HepG2 (cell line): ENCODE results near the gene MICAL3. TPM values are rescaled to one million over a fixed set of nuclear protein-coding genes. Genes with fewer than 3 reads are reported as not detected.

Experiments
- ATAC-seq: fragments of 200-7000 bp; cut with Tn5 transposase; 3 replicates; pipeline ENCODE4 v1.9.1; 2020; ENCODE audit warnings: mild to moderate bottlenecking, moderate library complexity
- BruUV-seq: library from RNA; stranded (reverse); fragments of 400-500 nt; replicated peaks from 2 replicates; lab custom pipeline; 2021; lab: Mats Ljungman, UMichigan
- CTCF ChIA-PET: fragments of 300-600 bp; formaldehyde crosslinking; extraction: SDS; loops from one replicate; lab custom pipeline; 2021; ENCODE audit warnings: low total read pairs, inconsistent platforms, low intra/inter-chr PET ratio; lab: Yijun Ruan, JAX
- POLR2A ChIA-PET: fragments of 350-600 bp; sonication (Branson Sonifier 250); formaldehyde crosslinking; loops from one replicate; lab custom pipeline; 2020; ENCODE audit warnings: antibody characterized with exemption, inconsistent platforms; lab: Yijun Ruan, JAX
- DNase-seq: peaks from one replicate; pipeline ENCODE4 v3.0.0-alpha.2; 2015; ENCODE audit warnings: low spot score
- FAIRE-seq: peaks from 3 replicates; lab custom pipeline; 2011; peaks lifted over from hg19 to GRCh38; lab: Jason Lieb, UNC
- H2AFZ ChIP-seq: one replicate; pipeline ENCODE4 v1.6.1; 2011; ENCODE audit warnings: low read length, inconsistent platforms
- H3K27ac ChIP-seq: fragments of 300-600 bp; 3 replicates; pipeline ENCODE4 v1.8.0; 2011; ENCODE audit warnings: mixed run types, mild to moderate bottlenecking, mixed read lengths, low read length, inconsistent platforms; ENCODE audit not compliant: insufficient read depth; ENCODE audit errors: extremely low read length
- H3K27me3 ChIP-seq, 2 experiments: fragments of 200-600 bp in 1 of 2; 2 replicates in 1 of 2; 3 replicates in 1 of 2; pipeline versions ENCODE4 v1.6.0 to v1.8.0; 2011; ENCODE audit warnings: low read length in 2 of 2, mild to moderate bottlenecking in 2 of 2, moderate library complexity in 2 of 2, inconsistent platforms in 1 of 2; ENCODE audit not compliant: insufficient read depth in 2 of 2, control insufficient read depth in 1 of 2
- H3K36me3 ChIP-seq, 2 experiments: fragments of 200-600 bp in 1 of 2; replicated peaks in 1 of 2; 2 replicates in 1 of 2; 3 replicates in 1 of 2; pipeline versions ENCODE4 v1.5.1 to v1.8.0; 2011; ENCODE audit warnings: low read length in 2 of 2, inconsistent platforms in 1 of 2; ENCODE audit not compliant: insufficient read depth in 2 of 2, control insufficient read depth in 1 of 2
- H3K4me1 ChIP-seq: 2 replicates; pipeline ENCODE4 v1.5.1; 2012; ENCODE audit warnings: low read length, inconsistent platforms; ENCODE audit not compliant: insufficient read depth
- H3K4me2 ChIP-seq: 2 replicates; pipeline ENCODE4 v1.6.0; 2011; ENCODE audit warnings: low read depth, low read length, inconsistent platforms
- H3K4me3 ChIP-seq, 3 experiments: fragments of 200-600 bp in 1 of 3; sonication (generic), shearing (Covaris generic) in 1 of 3; replicated peaks in 1 of 3; 2 replicates each; pipeline ENCODE4 v1.5.1; 2011 to 2016; ENCODE audit warnings: low read length in 3 of 3, inconsistent platforms in 2 of 3, low read depth in 2 of 3, mild to moderate bottlenecking in 2 of 3, control low read depth in 1 of 3, mixed read lengths in 1 of 3; ENCODE audit not compliant: insufficient read depth in 1 of 3
- H3K79me2 ChIP-seq: one replicate; pipeline ENCODE4 v1.6.1; 2011; ENCODE audit warnings: low read length, inconsistent platforms; ENCODE audit not compliant: insufficient read depth
- H3K9ac ChIP-seq: 2 replicates; pipeline ENCODE4 v1.6.0; 2011; ENCODE audit warnings: mild to moderate bottlenecking, low read depth, low read length, inconsistent platforms; ENCODE audit not compliant: insufficient read depth
- H3K9me3 ChIP-seq: 2 replicates; pipeline ENCODE4 v1.5.1; 2012; ENCODE audit warnings: mild to moderate bottlenecking, low read length
- H4K20me1 ChIP-seq: 2 replicates; pipeline ENCODE4 v1.6.0; 2011; ENCODE audit warnings: inconsistent platforms, mild to moderate bottlenecking, low read length, moderate library complexity; ENCODE audit not compliant: insufficient read depth
- ARHGAP35 ChIP-seq: sonication (generic); formaldehyde crosslinking; IDR thresholded peaks from 2 replicates; pipeline ENCODE4 v1.9.0; 2022; ENCODE audit warnings: mild to moderate bottlenecking, inconsistent platforms, moderate library complexity, missing genetic modification reagents, borderline replicate concordance
- NFIC ChIP-seq: IDR thresholded peaks from 2 replicates; pipeline ENCODE4 v1.6.1; 2012; ENCODE audit warnings: mild to moderate bottlenecking, low read length, inconsistent platforms
- TOE1 ChIP-seq: sonication (generic); formaldehyde crosslinking; IDR thresholded peaks from 2 replicates; pipeline ENCODE4 v1.4.0; 2020; ENCODE audit warnings: mild to moderate bottlenecking, missing genetic modification reagents
- ZNF367 ChIP-seq: sonication (generic); formaldehyde crosslinking; IDR thresholded peaks from 2 replicates; pipeline ENCODE4 v1.4.0; 2020; ENCODE audit warnings: missing genetic modification reagents, borderline replicate concordance
- ZNF768 ChIP-seq: sonication (generic); formaldehyde crosslinking; IDR thresholded peaks from 2 replicates; pipeline ENCODE4 v1.4.0; 2020; ENCODE audit warnings: missing genetic modification reagents
- WGBS: methylation state at CpG from one replicate; pipeline ENCODE4 v1.1.6; 2017; ENCODE audit warnings: low lambda C conversion rate; 5-methylcytosine and 5-hydroxymethylcytosine counted together
- in situ Hi-C: cut with HindIII; loops from 2 replicates; pipeline ENCODE4 v1.10.0; 2017; ENCODE audit warnings: low pct_unique_long_range_greater_than_20kb; ENCODE audit not compliant: extremely low pct_ligation_motif_present
- intact Hi-C: fragments of 100-400 bp; cut with micrococcal nuclease; formaldehyde crosslinking; loops from one replicate; pipeline ENCODE4 v1.10.0; 2022; ENCODE audit not compliant: unreplicated experiment
- polyA plus RNA-seq, 8 experiments: library from polyadenylated mRNA; depleted of rRNA in 3 of 8; stranded (reverse) in 7 of 8; unstranded in 1 of 8; fragments of >200 nt; fragmentation: Illumina TruSeq in 4 of 8; extraction: Trizol in 4 of 8; gene quantifications; 2 replicates each; pipeline versions ENCODE4 v1.2.1 to v1.2.3, GENCODE V29; 2011 to 2016; ENCODE audit warnings: low read depth in 4 of 8, missing spikeins in 1 of 8, mixed read lengths in 1 of 8; ENCODE audit not compliant: insufficient read depth in 1 of 8
- total RNA-seq, 5 experiments: library from RNA; depleted of rRNA; stranded (reverse); fragments of >200 nt; fragmentation: Illumina TruSeq; extraction: Trizol; gene quantifications; 2 replicates each; pipeline ENCODE4 v1.2.3, GENCODE V29; 2016; ENCODE audit warnings: low read depth in 1 of 5

The MICAL3 gene
- total and polyA plus RNA-seq, 2 of the 13 experiments (the other 11 are each of a cell fraction or from before 2014, with no cell fraction given), result 5.3 to 12.5 TPM

- DNase-seq (no peak), ATAC-seq (no peak), FAIRE-seq (no peak)
- Histone ChIP-seq H2AFZ (no peak overlapping the region), H3K9ac (no peak overlapping the region), H4K20me1 (no peaks in the 10 kb centered on the region), H3K4me2 (no peak overlapping the region), H3K27me3 (no peaks in the 10 kb centered on the region), H3K79me2 (peaks cover 53% of the 10 kb centered on the region), H3K27ac (no peak overlapping the region), H3K4me1 (peaks cover 30% of the 10 kb centered on the region), H3K36me3 (peaks cover 0 to 3% of the 10 kb centered on the region in 2 experiments; a peak in 1 of 5 replicates), H3K4me3 (no peak overlapping the region), H3K9me3 (no peaks in the 10 kb centered on the region)
- in situ Hi-C loops, result no loop called here
- intact Hi-C loops, result no loop called here
- WGBS, result 95% methylated on average over 13 of the region's 13 CpGs
- CTCF ChIA-PET, result no interaction called here
- POLR2A ChIA-PET, result no interaction called here
- TF ChIP-seq ZNF768 (CRISPR knock-in tag) (peak; percentile 76), NFIC (no peak)
- BruUV-seq, result no TSS peak
These were observed 62.2 kb downstream of the MICAL3 start for GRCh38 chr22:17962168-17962567.

- CTCF ChIA-PET, result no interaction called here
- Histone ChIP-seq H3K4me1 (peaks cover 22% of the 10 kb centered on the region), H4K20me1 (no peaks in the 10 kb centered on the region), H3K4me3 (no peak overlapping the region), H3K9ac (no peak overlapping the region), H3K36me3 (peaks cover 3% of the 10 kb centered on the region in 2 experiments; a peak in 1 of 5 replicates), H3K79me2 (peaks cover 45% of the 10 kb centered on the region), H2AFZ (no peak overlapping the region), H3K27ac (no peak overlapping the region), H3K9me3 (no peaks in the 10 kb centered on the region), H3K4me2 (no peak overlapping the region), H3K27me3 (no peaks in the 10 kb centered on the region)
- in situ Hi-C loops, result no loop called here
- TF ChIP-seq TOE1 (CRISPR knock-in tag) (no peak), ARHGAP35 (CRISPR knock-in tag) (no peak), ZNF367 (CRISPR knock-in tag) (no peak)
- ATAC-seq, result no peak
- POLR2A ChIA-PET, result no interaction called here
- no peak for FAIRE-seq
- no TSS peak for BruUV-seq
- no peak for DNase-seq
- intact Hi-C loops, result no loop called here
- 83% methylated on average over 1 of the region's 1 CpG for WGBS
These were observed 63.0 kb downstream of the MICAL3 start for GRCh38 chr22:17961446-17961729.
